Fibroblast of the conjunctiva (primary cell): ENCODE results near the gene SPRY1.

Source experiments
- DNase-seq: peaks from one replicate; pipeline ENCODE4 v3.0.0-alpha.2; 2010; ENCODE audit warnings: low read depth

The SPRY1 gene

DNA sequence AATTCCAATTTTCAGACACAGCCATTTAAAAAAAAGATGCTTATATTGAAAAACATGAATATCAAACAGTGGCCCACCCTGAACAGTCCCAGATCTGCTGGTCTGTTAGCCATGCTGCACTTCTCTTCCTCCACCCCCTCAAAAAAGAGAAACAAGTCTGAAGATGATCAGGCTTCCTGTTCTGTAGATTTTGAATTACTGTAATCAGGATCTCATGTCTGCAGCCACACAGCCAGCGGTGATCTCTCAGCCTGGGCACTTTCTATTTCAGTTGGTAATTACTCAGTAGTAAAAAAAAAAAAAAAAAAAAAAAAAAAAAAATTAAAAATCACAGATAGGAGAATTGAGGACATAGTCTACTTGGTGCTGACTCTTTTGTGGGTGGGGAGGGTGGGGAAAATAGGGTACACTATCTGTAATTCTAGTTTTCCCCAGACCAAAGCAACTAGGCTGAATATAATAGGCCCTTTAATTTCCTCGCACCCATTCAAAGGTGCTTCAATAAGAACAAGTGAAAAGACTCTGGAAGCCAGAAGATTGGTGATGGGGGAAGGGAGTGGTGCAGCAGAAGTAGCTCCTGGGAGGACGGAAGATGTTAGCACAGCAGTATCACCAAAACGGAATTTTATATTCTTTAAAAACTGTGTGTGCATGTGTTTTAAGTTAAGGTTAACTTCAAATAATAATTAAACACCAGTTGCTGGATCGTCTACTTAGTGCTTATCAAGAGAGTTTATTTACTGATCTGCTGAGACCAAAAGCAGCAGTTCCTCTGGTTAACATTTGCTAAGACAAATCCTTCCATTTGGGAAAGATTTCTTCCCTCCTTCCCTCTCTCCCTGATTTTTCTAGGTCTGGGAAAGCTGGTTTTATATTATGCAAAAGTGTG lies 47.0 kb downstream of the SPRY1 start:
- DNase-seq = no peak

DNA sequence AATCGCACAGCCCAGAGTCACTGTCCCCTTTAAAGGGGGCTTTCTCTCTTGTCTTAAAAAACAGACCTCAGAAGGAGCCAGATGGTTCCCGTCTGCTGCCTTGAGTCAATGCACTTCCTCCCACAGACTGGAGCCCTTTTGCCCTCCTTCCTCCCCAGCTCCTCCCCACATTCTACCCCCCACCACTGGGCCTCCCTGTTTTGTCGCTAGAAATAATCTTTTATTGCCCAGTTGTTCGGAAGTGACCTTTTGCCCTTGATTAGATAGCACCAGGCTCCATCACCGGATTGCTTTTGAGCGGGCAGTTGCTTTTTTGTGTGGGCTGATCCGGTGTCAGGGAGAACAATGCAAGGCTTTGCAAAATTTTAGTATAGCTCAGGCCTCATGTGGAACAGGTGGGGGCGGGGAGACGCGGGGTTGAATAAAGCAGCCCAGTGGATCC lies 47.7 kb downstream of the SPRY1 start:
- DNase-seq = no peak

DNA sequence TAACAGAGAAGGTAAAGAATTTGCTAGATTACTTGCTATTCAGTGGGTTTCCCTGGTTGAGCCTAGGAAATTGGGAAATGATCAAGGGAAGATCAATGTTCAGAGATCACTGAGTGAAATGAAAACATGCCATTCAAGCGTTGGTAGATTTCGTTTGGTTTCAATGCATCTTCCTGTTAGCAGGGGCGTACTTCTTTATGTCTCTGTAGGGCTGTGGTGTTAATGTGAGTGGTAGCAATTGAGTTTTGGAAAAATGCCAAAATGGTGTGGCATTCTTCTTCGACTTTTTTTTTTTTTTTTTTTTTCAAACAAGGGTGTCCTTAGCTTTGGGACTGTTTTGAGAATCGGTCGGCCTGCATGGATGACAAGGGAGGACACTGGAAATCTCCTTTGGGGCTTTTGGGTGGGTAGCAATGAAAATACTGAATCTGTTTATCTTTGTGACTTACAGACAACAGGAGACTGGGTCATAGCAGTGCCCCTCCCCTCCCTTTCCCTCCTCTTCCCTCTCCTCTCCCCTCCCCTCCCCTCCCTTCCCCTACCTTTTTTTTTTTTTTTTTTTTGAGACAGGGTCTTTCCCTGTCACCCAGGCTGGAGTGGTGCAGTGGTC lies 50.4 kb downstream of the SPRY1 start:
- DNase-seq = no peak

DNA sequence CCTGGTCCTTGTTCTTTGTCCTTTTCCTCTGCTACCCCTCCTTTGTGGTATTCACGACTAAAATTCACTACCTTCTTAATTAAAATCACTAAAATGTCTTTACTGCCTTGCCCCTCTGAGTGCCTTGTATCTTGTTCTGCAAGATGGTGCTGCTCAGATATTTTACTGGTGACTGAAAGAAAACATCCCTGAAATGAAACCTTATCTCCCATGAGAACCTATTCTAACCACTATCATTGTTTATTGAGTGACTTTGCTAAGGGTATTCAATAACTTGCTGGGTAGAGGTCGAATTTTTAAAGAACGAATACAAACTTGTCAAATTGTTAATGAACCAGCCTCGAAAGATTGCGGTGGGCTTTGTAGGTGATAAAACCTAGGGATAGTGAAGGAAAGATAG lies 52.8 kb downstream of the SPRY1 start:
- DNase-seq = no peak

DNA sequence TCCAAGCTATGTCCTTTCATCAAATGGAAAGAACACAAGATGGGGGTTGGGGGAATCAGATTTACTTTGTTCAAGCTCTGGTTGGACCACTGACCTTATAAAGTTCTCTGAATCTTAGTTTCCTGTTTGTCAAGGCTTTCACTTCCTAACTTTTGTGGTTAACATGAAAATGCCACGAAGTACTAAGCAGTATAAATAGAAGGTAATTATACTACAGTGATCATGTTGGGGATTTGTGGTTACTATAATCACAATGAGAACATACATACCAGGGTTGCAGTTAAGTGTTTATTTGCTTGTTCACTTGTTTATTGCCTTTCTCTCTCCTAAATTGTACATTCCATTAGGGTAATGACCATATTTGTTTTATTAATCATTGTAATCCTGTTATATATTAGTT lies 53.2 kb downstream of the SPRY1 start:
- DNase-seq = no peak

DNA sequence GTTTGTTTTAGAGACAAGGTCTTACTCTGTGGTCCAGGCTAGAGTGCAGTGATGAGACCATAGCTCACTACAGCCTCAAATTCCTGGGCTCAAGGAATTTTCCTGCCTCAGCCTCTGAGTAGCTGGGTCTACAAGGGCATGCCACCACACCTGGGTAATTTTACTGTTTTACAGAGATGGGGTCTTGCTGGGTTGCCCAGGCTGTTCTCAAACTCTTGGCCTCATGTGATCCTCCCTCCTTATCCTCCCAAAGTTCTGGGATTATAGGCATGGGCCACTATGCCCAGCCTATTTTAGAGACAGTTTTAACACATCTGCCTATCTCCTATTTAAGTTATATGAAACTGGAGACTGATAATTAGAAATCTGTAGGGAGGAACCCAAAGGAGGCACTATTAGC lies 53.8 kb downstream of the SPRY1 start:
- DNase-seq = no peak

DNA sequence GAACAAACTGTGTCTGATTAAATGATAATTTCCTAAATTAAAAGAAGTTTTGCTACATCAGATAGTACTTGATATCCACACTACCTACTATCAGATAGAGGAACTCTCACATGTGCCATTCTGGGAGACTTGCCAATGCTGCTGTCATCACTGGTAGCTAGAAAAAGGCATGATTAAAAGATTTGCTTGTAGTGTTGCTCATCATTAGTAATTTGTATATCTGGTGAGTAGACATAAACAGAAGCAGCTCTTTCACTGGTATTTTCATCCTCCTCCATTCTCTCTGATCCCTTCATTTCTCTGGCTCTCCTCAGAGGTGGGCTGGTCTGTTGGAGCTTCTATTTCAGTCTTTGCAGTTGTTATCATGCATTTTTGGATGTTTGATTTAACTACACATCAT lies 56.0 kb downstream of the SPRY1 start:
- DNase-seq = peak; percentile 39

DNA sequence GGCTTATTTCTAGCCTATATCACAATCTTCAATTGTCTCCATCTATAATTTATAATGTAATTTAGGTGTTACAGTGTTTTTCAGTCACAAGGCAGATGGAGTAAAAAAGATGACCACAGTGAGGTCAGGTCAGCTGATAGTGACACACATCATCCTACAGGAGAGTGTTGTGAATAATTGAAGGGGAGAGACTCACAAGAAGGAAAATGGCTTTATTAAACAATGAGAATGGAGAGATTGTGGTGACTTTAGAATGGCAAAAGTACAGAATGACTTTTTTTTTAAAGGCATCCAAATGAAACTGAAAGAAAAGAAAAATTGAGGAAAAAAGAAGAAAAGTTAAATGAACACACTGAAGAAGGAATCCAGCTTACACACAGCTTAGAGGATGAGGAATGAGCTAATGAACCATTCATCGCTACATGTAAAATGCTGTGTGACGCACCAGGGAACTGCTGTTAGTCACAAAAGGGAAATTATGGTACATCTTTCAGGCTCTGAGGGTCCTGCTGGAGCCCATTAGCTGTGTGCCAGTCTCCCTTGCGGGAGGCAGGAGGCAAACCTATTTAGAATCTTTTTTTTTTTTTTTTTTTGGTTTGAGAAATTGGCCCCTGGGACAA lies 56.6 kb downstream of the SPRY1 start:
- no peak for DNase-seq
